Neural cell (in vitro differentiated cells): ENCODE data around the gene MYL4. TPM values are rescaled to one million over a fixed set of nuclear protein-coding genes. Genes with fewer than 3 reads are reported as not detected.

Experiments
- H2AFZ ChIP-seq: fragments of 200-600, 300-800 bp; sonication (generic), shearing (Covaris generic); 2 replicates; pipeline ENCODE4 v1.6.0; 2014; ENCODE audit warnings: low read depth, mild to moderate bottlenecking, antibody characterized with exemption, low read length, moderate library complexity
- H3F3A ChIP-seq: fragments of 200-600 bp; shearing (Covaris generic); 2 replicates; pipeline ENCODE4 v1.6.1; 2016; ENCODE audit warnings: mild to moderate bottlenecking, moderate library complexity, mixed read lengths, antibody characterized with exemption, low read length; ENCODE audit not compliant: insufficient read depth, poor library complexity, severe bottlenecking
- H3K27ac ChIP-seq: fragments of 200-600, 300-800 bp; sonication (generic), shearing (Covaris generic); 2 replicates; pipeline ENCODE4 v1.5.1; 2014; ENCODE audit warnings: mild to moderate bottlenecking, low read length, moderate library complexity
- H3K27me3 ChIP-seq: fragments of 300-800, 200-600 bp; sonication (generic), shearing (Covaris generic); 2 replicates; pipeline ENCODE4 v1.6.0; 2014; ENCODE audit warnings: mild to moderate bottlenecking, low read depth, low read length, moderate library complexity; ENCODE audit not compliant: insufficient read depth
- H3K36me3 ChIP-seq: fragments of 300-800, 200-600 bp; sonication (generic), shearing (Covaris generic); 2 replicates; pipeline ENCODE4 v1.5.1; 2014; ENCODE audit warnings: mild to moderate bottlenecking, antibody characterized with exemption, low read length, moderate library complexity; ENCODE audit not compliant: insufficient read depth
- H3K4me2 ChIP-seq: fragments of 300-800, 200-600 bp; sonication (generic), shearing (Covaris generic); 2 replicates; pipeline ENCODE4 v1.6.0; 2014; ENCODE audit warnings: mild to moderate bottlenecking, low read length
- H3K4me3 ChIP-seq: fragments of 300-800, 200-600 bp; sonication (generic), shearing (Covaris generic); 2 replicates; pipeline ENCODE4 v1.5.1; 2014; ENCODE audit warnings: mild to moderate bottlenecking, low read length, moderate library complexity
- H3K79me2 ChIP-seq: fragments of 200-600 bp; shearing (Covaris generic); replicated peaks from 2 replicates; pipeline ENCODE4 v1.6.0; 2014; ENCODE audit warnings: mild to moderate bottlenecking, low read length, moderate library complexity; ENCODE audit not compliant: insufficient read depth
- H3K9ac ChIP-seq: fragments of 300-800, 200-600 bp; sonication (generic), shearing (Covaris generic); 2 replicates; pipeline ENCODE4 v1.6.1; 2016; ENCODE audit warnings: mild to moderate bottlenecking, low read length, mixed read lengths
- H3K9me2 ChIP-seq: fragments of 200-600 bp; shearing (Covaris generic); 2 replicates; pipeline ENCODE4 v1.6.1; 2016; ENCODE audit warnings: mild to moderate bottlenecking, low read length, mixed read lengths; ENCODE audit not compliant: insufficient read depth
- H3K9me3 ChIP-seq: fragments of 200-600, 300-800 bp; sonication (generic), shearing (Covaris generic); 2 replicates; pipeline ENCODE4 v1.6.1; 2016; ENCODE audit warnings: mild to moderate bottlenecking, mixed run types, low read length, moderate library complexity, mixed read lengths
- H4K20me1 ChIP-seq: fragments of 200-600 bp; shearing (Covaris generic); 2 replicates; pipeline ENCODE4 v1.6.1; 2016; ENCODE audit warnings: mild to moderate bottlenecking, mixed run types; ENCODE audit not compliant: insufficient read depth
- EP300 ChIP-seq: fragments of 450-650 bp; conservative IDR thresholded peaks from 2 replicates; pipeline ENCODE4 v1.6.1; 2014; ENCODE audit warnings: antibody characterized with exemption, mild to moderate bottlenecking, moderate library complexity; ENCODE audit not compliant: poor library complexity, severe bottlenecking
- EZH2 ChIP-seq: fragments of 200-600, 300-800 bp; shearing (Covaris generic), sonication (generic); IDR thresholded peaks from 2 replicates; pipeline ENCODE4 v1.6.1; 2014; ENCODE audit warnings: antibody characterized with exemption, low read length, borderline replicate concordance, mild to moderate bottlenecking; ENCODE audit not compliant: insufficient read depth, poor library complexity, severe bottlenecking
- MXI1 ChIP-seq: fragments of 450-650 bp; conservative IDR thresholded peaks from 2 replicates; pipeline ENCODE4 v1.6.1; 2014; ENCODE audit warnings: antibody characterized with exemption, mild to moderate bottlenecking; ENCODE audit not compliant: poor library complexity, severe bottlenecking
- POLR2AphosphoS5 ChIP-seq: IDR thresholded peaks from 2 replicates; pipeline ENCODE4 v1.6.1; 2012
- RAD21 ChIP-seq: fragments of 450-650 bp; conservative IDR thresholded peaks from 2 replicates; pipeline ENCODE4 v1.6.1; 2014; ENCODE audit warnings: antibody characterized with exemption, mild to moderate bottlenecking, moderate library complexity
- SMC3 ChIP-seq: fragments of 450-650 bp; conservative IDR thresholded peaks from 2 replicates; pipeline ENCODE4 v1.6.1; 2014; ENCODE audit warnings: antibody characterized with exemption, mild to moderate bottlenecking, moderate library complexity; ENCODE audit not compliant: poor library complexity
- TAF1 ChIP-seq: IDR thresholded peaks from 2 replicates; pipeline ENCODE4 v1.6.1; 2012; ENCODE audit warnings: low read depth
- polyA plus RNA-seq: library from polyadenylated mRNA; depleted of rRNA; stranded (reverse); fragments of >200 nt; gene quantifications from 2 replicates; pipeline ENCODE4 v1.2.3, GENCODE V29; 2014
- TF ChIP-seq, protein P1 (sequence below): fragments of 450-650 bp; IDR thresholded peaks from 2 replicates; pipeline ENCODE4 v1.5.1; 2014; ENCODE audit warnings: antibody characterized with exemption, mild to moderate bottlenecking, moderate library complexity; ENCODE audit not compliant: poor library complexity, severe bottlenecking

The MYL4 gene
- polyA plus RNA-seq, 1 donor from 2014 or later: not detected

DNA sequence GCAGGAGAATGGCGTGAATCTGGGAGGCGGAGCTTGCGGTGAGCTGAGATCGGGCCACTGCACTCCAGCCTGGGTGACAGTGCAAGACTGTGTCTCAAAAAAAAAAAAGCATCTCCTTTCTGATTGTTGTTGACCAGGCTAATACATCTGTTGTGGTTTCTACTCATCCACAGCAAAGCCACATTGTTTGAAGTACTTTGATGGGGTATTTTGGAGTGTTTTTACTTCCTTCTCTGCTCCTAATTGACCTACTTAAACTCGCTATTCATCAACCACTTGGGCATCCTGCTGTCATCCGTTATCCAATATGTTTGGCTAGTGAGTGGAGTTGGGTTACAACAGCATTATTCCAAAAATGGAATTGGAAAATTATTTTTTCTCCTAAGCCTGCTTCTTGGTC is 16.6 kb upstream of the MYL4 start:
- H3K4me3 ChIP-seq: no peak overlapping the region
- TF ChIP-seq RAD21 (no peak), MXI1 (no peak), POLR2AphosphoS5 (no peak)
- TF ChIP-seq, protein P1, sequence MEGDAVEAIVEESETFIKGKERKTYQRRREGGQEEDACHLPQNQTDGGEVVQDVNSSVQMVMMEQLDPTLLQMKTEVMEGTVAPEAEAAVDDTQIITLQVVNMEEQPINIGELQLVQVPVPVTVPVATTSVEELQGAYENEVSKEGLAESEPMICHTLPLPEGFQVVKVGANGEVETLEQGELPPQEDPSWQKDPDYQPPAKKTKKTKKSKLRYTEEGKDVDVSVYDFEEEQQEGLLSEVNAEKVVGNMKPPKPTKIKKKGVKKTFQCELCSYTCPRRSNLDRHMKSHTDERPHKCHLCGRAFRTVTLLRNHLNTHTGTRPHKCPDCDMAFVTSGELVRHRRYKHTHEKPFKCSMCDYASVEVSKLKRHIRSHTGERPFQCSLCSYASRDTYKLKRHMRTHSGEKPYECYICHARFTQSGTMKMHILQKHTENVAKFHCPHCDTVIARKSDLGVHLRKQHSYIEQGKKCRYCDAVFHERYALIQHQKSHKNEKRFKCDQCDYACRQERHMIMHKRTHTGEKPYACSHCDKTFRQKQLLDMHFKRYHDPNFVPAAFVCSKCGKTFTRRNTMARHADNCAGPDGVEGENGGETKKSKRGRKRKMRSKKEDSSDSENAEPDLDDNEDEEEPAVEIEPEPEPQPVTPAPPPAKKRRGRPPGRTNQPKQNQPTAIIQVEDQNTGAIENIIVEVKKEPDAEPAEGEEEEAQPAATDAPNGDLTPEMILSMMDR: no peak
- no peaks in the 10 kb centered on the region for H4K20me1 ChIP-seq
- H3K27me3 ChIP-seq: no peaks in the 10 kb centered on the region
- no peaks in the 10 kb centered on the region for H3K36me3 ChIP-seq
- H2AFZ ChIP-seq: no peak overlapping the region
- H3K79me2 ChIP-seq: peaks cover 15% of the 10 kb centered on the region
- no peaks in the 10 kb centered on the region for H3K9me3 ChIP-seq
- no peaks in the 10 kb centered on the region for H3K9me2 ChIP-seq
- H3K9ac ChIP-seq: no peak overlapping the region
- H3F3A ChIP-seq: no peaks in the 10 kb centered on the region
- H3K27ac ChIP-seq: no peak overlapping the region
- no peak overlapping the region for H3K4me2 ChIP-seq

DNA sequence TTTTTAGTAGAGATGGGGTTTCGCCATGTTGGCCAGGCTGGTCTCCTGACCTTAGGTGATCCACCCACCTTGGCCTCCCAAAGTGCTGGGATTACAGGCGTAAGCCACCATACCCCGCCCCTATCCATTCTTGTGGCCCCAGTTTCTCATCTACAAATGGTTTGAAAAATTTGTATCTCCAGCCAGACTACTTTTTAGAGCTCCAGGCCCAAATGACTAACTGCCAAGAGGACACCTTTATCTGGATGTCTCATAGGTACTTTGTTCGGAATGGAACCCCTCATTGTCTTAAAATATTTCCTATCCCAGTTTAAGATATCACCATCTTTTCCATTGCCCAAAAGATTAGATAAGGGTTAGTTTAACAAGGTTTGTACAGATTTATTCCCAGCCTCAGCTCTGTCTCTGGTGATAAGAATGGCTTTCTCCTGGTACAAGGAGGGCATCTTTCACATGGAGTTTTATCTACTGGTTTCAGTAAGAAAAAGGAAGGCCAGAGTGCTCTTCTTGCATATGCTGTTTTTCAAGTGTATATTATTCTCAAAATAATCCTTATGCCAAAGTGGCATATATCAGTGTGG is 15.1 kb upstream of the MYL4 start:
- no peaks in the 10 kb centered on the region for H4K20me1 ChIP-seq
- no peak overlapping the region for H3K4me2 ChIP-seq
- no peaks in the 10 kb centered on the region for H3K27me3 ChIP-seq
- H3K4me3 ChIP-seq: no peak overlapping the region
- no peak overlapping the region for H3K27ac ChIP-seq
- no peaks in the 10 kb centered on the region for H3K36me3 ChIP-seq
- H3K9ac ChIP-seq: no peak overlapping the region
- H2AFZ ChIP-seq: no peak overlapping the region
- H3F3A ChIP-seq: no peaks in the 10 kb centered on the region
- TF ChIP-seq SMC3: no peak
- no peak for TF ChIP-seq EZH2
- TF ChIP-seq RAD21: no peak
- TF ChIP-seq MXI1: no peak
- H3K9me2 ChIP-seq: no peaks in the 10 kb centered on the region
- H3K79me2 ChIP-seq: peaks cover under 1% of the 10 kb centered on the region
- H3K9me3 ChIP-seq: no peaks in the 10 kb centered on the region

DNA sequence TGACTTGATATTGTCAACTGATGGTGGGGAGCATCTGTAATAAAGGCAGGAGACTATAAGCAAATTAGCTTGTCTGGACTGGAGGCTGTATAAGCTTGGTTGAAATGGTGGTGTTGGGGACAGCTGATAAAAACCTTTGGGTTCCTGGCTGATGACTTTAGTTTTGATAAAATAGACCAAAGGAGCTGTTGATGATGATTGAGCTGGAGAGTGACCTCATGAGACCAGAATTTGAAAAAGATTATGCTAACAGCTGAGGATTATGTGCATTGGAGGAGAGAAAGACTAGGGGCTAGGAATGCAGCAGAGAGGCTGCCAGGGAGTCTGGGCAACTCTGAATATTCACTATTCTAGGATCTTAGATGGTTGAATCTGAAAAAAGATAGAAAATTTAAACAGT is 11.3 kb upstream of the MYL4 start:
- Histone ChIP-seq H3K27ac (no peak overlapping the region), H3K9me3 (no peaks in the 10 kb centered on the region), H3K4me2 (no peak overlapping the region), H3K9ac (no peak overlapping the region), H3K4me3 (no peak overlapping the region), H3K9me2 (no peaks in the 10 kb centered on the region), H4K20me1 (no peaks in the 10 kb centered on the region), H3K36me3 (no peaks in the 10 kb centered on the region), H2AFZ (no peak overlapping the region), H3K27me3 (no peaks in the 10 kb centered on the region), H3F3A (no peaks in the 10 kb centered on the region), H3K79me2 (no peaks in the 10 kb centered on the region)
- TF ChIP-seq MXI1 (no peak), SMC3 (no peak), RAD21 (no peak), EP300 (no peak), TAF1 (no peak), EZH2 (no peak), POLR2AphosphoS5 (no peak)
- TF ChIP-seq, protein P1: no peak
